Panc1 (cell line): ENCODE measurements around the gene GJB6. TPM values are rescaled to one million over a fixed set of nuclear protein-coding genes. Genes with fewer than 3 reads are reported as not detected.

Experiments used
- ATAC-seq: fragments of 200-7000 bp; cut with Tn5 transposase; 2 replicates; pipeline ENCODE4 v1.9.1; 2020; ENCODE audit warnings: mild to moderate bottlenecking, moderate library complexity
- BruUV-seq: library from RNA; stranded (reverse); fragments of 400-500 nt; replicated peaks from 2 replicates; lab custom pipeline; 2021; lab: Mats Ljungman, UMichigan
- CTCF ChIA-PET: fragments of 300-600 bp; sonication (Branson Sonifier 250); formaldehyde crosslinking; loops from one replicate; lab custom pipeline; 2022; ENCODE audit warnings: antibody characterized with exemption; lab: Charles Lee
- POLR2A ChIA-PET: fragments of 300-600 bp; sonication (Branson Sonifier 250); formaldehyde crosslinking; loops from one replicate; lab custom pipeline; 2022; ENCODE audit warnings: antibody characterized with exemption; lab: Charles Lee
- DNase-seq: peaks from one replicate; pipeline ENCODE4 v3.0.0-alpha.2; 2010; ENCODE audit warnings: low read depth, low spot score
- H3K27ac ChIP-seq: 2 replicates; pipeline ENCODE4 v1.5.1; 2011; ENCODE audit warnings: mild to moderate bottlenecking, low read length, inconsistent platforms
- H3K27me3 ChIP-seq: fragments of 200-500 bp; sonication (Bioruptor generic); 2 replicates; pipeline ENCODE4 v1.6.0; 2014; ENCODE audit warnings: low read length, inconsistent platforms; ENCODE audit not compliant: control insufficient read depth, insufficient read depth
- H3K36me3 ChIP-seq: fragments of 200-500 bp; sonication (Bioruptor generic); 2 replicates; pipeline ENCODE4 v1.5.1; 2014; ENCODE audit warnings: inconsistent platforms, mild to moderate bottlenecking, low read length, moderate library complexity; ENCODE audit not compliant: control insufficient read depth, insufficient read depth
- H3K4me1 ChIP-seq: 2 replicates; pipeline ENCODE4 v1.5.1; 2011; ENCODE audit warnings: inconsistent platforms, mild to moderate bottlenecking, low read length, moderate library complexity; ENCODE audit not compliant: control insufficient read depth, insufficient read depth
- H3K4me3 ChIP-seq, 2 experiments: 2 replicates each; pipeline ENCODE4 v1.5.1; 2011 to 2012; ENCODE audit warnings: low read depth in 2 of 2, low read length in 2 of 2, mild to moderate bottlenecking in 2 of 2, inconsistent platforms in 1 of 2, moderate library complexity in 1 of 2
- H3K9me3 ChIP-seq: fragments of 200-500 bp; sonication (Bioruptor generic); 2 replicates; pipeline ENCODE4 v1.5.1; 2014; ENCODE audit warnings: low read depth, mild to moderate bottlenecking, inconsistent platforms, low read length, moderate library complexity; ENCODE audit not compliant: control insufficient read depth, insufficient read depth
- POLR2AphosphoS5 ChIP-seq: IDR thresholded peaks from 2 replicates; pipeline ENCODE4 v1.6.1; 2012; ENCODE audit warnings: mild to moderate bottlenecking, low read depth, low read length, moderate library complexity
- REST ChIP-seq, 2 experiments: IDR thresholded peaks; 2 replicates each; pipeline ENCODE4 v1.6.1; 2011 to 2012; ENCODE audit warnings: low read depth in 2 of 2, control low read depth in 1 of 2, low read length in 1 of 2, mild to moderate bottlenecking in 1 of 2, moderate library complexity in 1 of 2; ENCODE audit not compliant: insufficient read depth in 1 of 2
- SIN3A ChIP-seq: IDR thresholded peaks from 2 replicates; pipeline ENCODE4 v1.6.1; 2012; ENCODE audit warnings: low read depth, mild to moderate bottlenecking, low read length, moderate library complexity, borderline replicate concordance; ENCODE audit not compliant: insufficient read depth
- TCF7L2 ChIP-seq: IDR thresholded peaks from 2 replicates; pipeline ENCODE4 v1.6.1; 2011; ENCODE audit warnings: mild to moderate bottlenecking, low read depth, low read length, inconsistent platforms
- in situ Hi-C: cut with HindIII; loops from 2 replicates; pipeline ENCODE4 v1.10.0; 2016; ENCODE audit warnings: low sequenced_read_pairs, low pct_unique_long_range_greater_than_20kb
- intact Hi-C: fragments of 100-400 bp; cut with micrococcal nuclease; formaldehyde crosslinking; loops from one replicate; pipeline ENCODE4 v1.10.0; 2022; ENCODE audit not compliant: unreplicated experiment
- total RNA-seq: library from RNA; stranded (reverse); gene quantifications from one replicate; pipeline ENCODE4 v1.2.1, GENCODE V29; 2021; ENCODE audit not compliant: unreplicated experiment
- TF ChIP-seq, protein P1 (sequence below): fragments of 450-650 bp; IDR thresholded peaks from 2 replicates; pipeline ENCODE4 v1.5.1; 2017; ENCODE audit warnings: mild to moderate bottlenecking

The GJB6 gene
- total RNA-seq, 1 experiment from 2014 or later: 6.3 TPM

DNA sequence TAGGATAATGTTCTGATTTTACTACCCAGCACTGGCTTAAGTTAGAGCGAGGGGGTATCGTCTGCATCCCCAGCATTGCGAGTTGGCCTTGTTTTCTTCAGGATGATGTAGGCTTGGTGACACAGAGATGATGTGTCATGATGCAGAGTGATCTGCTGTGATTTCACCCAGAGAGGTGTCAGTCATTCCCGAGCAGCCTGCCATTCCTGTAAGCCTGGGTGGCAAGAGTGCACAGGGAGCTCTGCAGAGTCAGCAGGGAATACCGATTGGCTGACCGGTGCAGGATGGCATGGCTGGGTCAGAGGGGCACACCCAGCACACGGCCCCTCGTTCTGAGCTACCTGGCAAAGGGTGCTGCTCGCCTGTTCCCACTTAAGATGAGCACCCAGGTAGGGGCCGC lies 15.8 kb upstream of the GJB6 start:
- no peaks in the 10 kb centered on the region for H3K4me1 ChIP-seq
- TF ChIP-seq REST (IDR thresholded peaks at IDR 0.05; ENCODE audit: insufficient read depth in 1 of 2, low read depth in 2 of 2, low read length in 1 of 2) (no peak), POLR2AphosphoS5 (no peak), SIN3A (no peak), TCF7L2 (no peak)
- TF ChIP-seq, protein P1, sequence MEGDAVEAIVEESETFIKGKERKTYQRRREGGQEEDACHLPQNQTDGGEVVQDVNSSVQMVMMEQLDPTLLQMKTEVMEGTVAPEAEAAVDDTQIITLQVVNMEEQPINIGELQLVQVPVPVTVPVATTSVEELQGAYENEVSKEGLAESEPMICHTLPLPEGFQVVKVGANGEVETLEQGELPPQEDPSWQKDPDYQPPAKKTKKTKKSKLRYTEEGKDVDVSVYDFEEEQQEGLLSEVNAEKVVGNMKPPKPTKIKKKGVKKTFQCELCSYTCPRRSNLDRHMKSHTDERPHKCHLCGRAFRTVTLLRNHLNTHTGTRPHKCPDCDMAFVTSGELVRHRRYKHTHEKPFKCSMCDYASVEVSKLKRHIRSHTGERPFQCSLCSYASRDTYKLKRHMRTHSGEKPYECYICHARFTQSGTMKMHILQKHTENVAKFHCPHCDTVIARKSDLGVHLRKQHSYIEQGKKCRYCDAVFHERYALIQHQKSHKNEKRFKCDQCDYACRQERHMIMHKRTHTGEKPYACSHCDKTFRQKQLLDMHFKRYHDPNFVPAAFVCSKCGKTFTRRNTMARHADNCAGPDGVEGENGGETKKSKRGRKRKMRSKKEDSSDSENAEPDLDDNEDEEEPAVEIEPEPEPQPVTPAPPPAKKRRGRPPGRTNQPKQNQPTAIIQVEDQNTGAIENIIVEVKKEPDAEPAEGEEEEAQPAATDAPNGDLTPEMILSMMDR: no peak
- no TSS peak for BruUV-seq
- no peaks in the 10 kb centered on the region for H3K36me3 ChIP-seq
- DNase-seq (no peak), ATAC-seq (no peak)
- H3K9me3 ChIP-seq: no peaks in the 10 kb centered on the region
- in situ Hi-C loops (no loop called here), intact Hi-C loops (no loop called here)
- no peak overlapping the region for H3K27ac ChIP-seq
- H3K4me3 ChIP-seq: no peak overlapping the region
- no peaks in the 10 kb centered on the region for H3K27me3 ChIP-seq
- ChIA-PET POLR2A (no interaction called here), CTCF (no interaction called here)

GRCh38 chr13:20247403-20247802 lies 15.3 kb upstream of the GJB6 start:
- Histone ChIP-seq H3K27me3 (no peaks in the 10 kb centered on the region), H3K27ac (no peak overlapping the region), H3K9me3 (no peaks in the 10 kb centered on the region), H3K4me3 (no peak overlapping the region), H3K4me1 (no peaks in the 10 kb centered on the region), H3K36me3 (no peaks in the 10 kb centered on the region)
- intact Hi-C loops: no loop called here
- BruUV-seq: no TSS peak
- no peak for ATAC-seq
- CTCF ChIA-PET: no interaction called here
- DNase-seq: no peak
- TF ChIP-seq REST (IDR thresholded peaks at IDR 0.05; ENCODE audit: insufficient read depth in 1 of 2, low read depth in 2 of 2, low read length in 1 of 2) (no peak), TCF7L2 (no peak), POLR2AphosphoS5 (no peak), SIN3A (no peak)
- TF ChIP-seq, protein P1: no peak
- in situ Hi-C loops: no loop called here
- POLR2A ChIA-PET: no interaction called here
